Hindlimb muscle (tissue), 1 donor: ENCODE results near the gene C16orf86. TPM values are rescaled to one million over a fixed set of nuclear protein-coding genes. Genes with fewer than 3 reads are reported as not detected.

Source experiments
- DNase-seq: peaks from one replicate; pipeline ENCODE4 v3.0.0-alpha.2; 2013
- polyA plus RNA-seq: library from polyadenylated mRNA; unstranded; fragments of 120-200 nt; gene quantifications from one replicate; pipeline ENCODE4 v1.2.1, GENCODE V29; 2013; ENCODE audit not compliant: insufficient read length

The C16orf86 gene
- polyA plus RNA-seq, 1 donor = 2.6 TPM

DNA sequence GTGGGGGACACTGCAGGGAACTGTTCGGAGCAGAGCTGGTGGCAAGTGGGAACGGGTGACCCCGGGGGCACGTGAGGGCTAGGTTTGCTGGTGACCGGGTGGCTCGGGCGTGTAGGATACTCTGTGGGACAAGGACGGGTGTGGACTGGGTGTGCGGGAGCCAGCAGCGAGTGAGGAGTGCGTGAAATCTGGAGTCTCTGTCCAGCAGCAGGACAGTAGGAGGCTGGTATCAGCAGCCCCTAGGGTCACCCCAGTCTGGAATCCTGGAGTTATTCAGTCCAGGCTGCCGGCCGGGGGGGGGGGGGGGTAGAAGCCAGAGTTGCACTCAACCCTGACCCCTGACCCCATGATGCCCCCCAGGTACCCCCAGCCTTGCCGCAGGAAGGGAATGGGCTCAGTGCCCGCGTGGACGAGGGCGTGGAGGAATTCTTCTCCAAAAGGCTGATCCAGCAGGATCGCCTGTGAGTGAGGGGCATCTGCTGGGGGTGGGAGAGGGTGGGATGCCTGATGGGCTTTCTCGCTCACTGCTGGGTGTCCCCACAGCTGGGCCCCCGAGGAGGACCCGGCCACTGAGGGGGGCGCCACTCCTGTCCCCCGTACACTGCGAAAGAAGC lies 12.7 kb upstream of the C16orf86 start:
- DNase-seq = no peak

DNA sequence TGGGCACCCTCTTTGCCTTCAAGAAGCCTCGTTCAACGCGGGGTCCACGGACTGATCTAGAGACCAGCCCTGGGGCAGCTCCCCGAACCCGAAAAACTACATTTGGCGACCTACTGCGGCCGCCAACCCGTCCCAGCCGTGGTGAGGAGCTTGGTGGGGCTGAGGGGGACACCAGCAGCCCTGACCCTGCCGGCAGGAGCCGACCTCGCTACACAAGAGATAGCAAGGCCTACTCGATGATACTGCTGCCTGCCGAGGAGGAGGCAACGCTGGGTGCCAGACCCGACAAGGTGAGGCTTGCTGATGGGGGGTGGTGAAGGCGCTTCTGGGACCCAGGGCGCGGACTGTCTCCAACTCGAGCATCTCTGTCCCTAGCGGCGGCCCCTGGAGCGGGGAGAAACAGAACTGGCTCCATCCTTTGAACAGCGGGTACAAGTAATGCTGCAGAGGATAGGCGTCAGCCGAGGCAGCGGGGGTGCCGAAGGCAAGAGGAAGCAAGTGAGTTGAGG lies 12.2 kb upstream of the C16orf86 start:
- no peak for DNase-seq

DNA sequence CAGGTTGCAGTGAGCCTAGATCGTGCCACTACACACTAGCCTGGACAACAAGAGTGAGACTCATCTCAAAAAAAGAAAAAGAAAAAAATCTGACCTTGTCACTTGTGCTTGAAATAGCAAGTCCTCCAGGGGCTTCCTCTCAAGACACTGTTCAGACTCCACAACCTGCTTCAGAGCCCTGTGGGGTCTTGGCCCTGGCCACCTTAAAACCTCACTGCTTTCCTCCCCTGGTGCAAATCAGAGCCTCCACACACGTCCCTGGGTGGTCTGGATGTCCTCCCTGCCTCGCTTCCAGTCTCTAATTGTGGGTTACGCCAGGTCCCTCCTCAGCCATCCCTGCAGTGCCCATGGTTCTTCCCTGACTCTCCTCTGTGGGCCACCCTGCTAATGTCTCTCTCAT lies 11.3 kb upstream of the C16orf86 start:
- DNase-seq = no peak

DNA sequence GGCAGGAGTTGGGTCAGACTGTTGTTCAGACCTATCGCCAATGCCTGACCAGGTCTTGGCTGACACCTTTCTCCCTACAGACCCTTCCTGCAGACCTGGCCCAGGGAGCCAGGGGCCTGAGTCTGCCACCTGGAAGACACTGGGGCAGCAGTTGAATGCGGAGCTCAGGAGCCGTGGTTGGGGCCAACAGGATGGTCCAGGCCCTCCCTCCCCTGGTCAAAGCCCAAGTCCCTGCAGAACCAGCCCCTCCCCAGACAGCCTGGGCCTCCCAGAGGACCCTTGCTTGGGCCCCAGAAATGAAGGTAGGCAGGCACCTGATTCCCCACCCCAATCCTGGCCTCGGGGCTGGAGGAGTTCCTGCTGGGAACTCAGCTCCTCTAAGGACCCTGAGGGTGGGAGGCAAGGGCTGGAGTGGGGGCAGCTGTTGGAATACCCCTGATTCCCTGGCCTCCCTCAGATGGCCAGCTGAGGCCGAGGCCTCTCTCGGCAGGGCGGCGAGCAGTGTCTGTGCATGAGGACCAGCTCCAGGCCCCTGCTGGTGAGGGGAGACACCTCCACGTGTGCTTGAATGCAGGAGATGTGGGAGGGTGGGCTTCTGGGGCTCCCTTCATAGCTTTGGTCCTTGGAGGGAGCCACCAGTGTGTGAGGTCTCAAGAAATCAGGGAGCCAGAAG lies 10.1 kb upstream of the C16orf86 start:
- no peak for DNase-seq

DNA sequence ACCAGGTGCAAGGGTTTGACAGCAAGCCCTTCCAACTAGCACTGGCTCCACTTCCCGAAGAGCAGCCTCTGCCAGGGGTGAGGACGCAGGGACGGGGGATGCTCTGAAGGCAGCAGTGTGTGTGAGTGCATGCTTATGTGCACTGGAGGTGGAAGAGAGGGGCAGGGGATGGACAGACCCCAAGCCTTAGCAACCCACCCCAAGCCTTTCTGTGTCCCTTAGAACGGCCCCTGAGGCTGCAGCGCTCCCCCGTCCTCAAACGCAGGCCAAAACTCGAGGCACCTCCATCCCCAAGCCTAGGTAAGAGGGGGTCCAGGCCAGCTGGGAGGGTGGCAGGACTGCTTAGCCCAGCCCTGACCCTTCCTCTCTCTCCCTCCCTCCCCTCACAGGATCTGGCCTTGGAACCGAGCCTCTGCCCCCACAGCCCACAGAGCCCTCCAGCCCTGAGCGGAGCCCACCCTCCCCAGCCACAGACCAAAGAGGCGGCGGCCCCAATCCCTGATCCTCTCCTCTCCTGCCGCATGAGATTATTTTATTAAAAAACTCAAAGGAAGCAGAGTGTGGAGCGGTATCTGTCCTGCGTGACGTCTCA lies 9.5 kb upstream of the C16orf86 start:
- DNase-seq = no peak

DNA sequence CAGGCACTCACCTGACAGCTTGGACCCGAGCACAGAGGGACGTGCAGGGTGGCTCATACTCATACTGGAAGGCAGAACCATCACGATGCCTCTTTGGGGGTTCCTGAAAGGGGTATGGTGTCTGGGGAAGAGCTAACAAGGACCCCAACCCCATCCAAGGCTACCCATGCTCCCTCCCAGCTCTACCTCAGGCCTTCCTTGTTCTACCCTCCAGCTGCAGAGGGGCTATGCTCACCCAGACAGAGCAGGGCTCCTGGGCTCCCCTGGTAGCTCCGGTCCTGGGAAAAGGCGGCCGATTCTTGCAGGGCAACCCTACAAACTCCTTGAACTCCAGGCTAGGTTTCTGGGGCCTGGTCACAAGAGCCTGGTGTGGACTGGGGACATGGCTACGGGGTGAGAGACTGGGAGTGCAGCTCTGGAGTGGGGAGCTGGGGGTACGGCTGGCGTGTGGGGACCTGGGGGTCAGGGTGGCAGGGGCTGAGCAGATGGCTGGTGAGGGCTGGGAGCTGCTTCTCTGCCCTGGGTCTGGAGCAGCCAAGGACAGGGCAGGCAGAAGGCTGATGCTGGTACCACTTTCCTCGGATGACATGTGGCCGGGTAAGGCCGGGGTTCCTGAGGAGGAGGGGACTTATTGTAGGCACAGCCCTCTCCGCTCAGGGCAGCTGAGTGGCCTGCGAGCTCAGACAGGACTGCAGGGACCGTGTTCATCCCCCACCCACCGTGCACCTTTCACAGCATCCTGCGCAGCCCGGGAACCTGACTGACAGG lies 8.7 kb upstream of the C16orf86 start:
- no peak for DNase-seq

DNA sequence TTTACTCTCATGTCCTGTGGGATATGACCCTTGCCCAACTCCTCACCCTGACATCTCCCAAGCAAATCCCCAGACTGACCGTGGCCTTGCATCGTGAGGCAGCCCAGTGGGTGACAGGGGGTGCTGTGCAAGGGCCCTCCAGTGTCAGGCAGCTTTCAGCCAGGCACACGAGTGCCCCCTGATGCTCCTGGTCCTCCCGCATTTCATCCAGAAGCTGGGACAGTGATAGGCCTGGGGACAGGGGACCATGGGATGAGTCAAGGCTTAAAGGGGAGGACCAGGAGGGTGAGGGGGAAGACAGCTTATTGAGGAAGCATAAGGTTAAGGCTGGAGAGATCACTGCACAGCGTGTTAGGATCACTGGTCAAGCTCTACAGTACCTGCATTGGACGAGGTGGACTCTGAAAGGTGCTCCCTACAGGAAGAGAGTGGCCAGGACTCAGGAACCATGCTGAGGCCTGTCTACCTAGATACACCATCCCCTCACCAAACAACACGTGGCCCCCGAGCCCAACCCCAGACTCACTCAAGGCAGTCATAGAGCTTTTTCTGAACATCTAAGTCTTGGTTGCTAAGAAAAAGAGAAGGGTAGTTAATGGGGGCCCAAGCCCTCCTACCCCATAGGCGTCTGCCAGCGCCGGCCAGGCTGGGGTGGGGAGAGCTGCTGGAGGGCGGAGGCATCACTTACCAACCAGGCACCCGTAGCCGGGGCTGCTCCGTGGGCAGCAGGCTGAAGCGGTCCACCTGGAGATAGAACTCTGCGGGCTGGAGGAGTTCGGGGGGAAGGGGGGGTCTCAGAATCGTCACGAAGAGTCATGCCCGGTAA lies 7.6 kb upstream of the C16orf86 start:
- DNase-seq = no peak

DNA sequence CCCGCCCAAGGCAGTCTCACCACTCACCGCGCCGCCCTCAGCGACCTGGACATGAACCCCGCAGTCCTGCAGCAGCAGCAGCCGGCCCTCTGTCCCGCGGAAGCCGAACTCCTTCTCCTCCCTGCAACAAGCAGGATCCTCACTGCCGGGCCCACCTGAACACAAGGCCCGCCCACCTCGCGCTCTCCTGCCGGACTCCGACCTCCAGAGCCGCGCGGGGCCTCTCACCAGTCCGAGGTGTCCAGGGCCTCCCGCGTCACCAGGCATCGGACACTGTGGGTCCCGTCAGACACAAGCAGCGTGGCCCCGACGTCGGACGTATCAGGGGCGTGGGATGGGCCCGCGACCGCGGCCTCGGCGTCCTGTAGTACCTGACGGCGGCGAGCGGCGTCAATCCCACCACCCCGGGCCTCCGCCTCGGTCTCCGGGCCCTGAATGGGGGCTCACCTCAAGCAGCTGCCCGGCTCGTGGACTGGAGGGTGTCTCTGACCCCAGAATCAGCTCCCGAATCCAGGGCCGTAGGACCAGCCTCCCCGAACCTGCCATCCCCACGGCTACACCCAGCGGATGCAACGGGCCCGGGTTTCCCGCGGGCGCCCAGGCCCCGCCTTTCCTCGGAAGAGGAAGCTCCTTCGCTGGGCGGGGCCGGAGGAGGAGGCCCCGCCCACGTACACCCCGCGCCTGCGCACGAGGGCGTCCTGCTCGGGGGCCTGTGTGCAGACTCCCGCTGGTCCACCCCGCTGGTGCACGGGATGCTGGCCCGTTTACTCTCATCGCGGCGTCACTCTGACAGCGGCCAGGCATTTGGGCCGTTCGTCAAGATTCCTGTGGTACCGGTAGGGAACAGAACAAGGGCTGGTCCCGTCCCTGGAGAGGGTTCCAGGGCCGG lies 6.7 kb upstream of the C16orf86 start, which contains the start of gene ACD:
Gene ACD, minus strand, starts transcription at position 586 of the 889 bp plus-strand sequence. Its CDS starts 40 bp downstream, at position 546.
- peak; percentile 96 for DNase-seq

DNA sequence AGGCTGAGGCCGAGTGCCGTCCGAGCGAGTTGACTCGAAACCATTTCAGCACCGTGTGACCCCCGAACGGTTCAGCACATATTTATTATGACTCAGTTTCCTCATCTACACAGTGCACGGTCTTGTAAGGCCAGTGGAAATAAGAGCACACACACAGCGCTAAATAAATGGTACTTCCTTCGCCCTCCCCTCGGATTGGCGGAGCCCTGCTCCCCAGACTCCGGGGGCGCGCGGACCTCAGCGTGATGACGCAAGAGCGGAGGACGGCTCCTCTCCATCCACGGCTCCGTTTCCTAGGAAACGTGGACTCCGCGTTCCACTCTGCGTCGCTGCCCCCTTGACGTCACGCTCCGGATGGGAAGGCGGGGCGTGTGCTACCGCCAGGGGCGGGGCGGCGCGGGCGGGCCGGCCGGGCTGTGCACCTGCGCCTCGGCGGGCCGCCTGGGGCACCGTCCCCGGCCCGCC lies 6.0 kb upstream of the C16orf86 start, which contains the start of gene PARD6A:
Gene PARD6A, plus strand, starts transcription at position 397 of the 465 bp plus-strand sequence. CDS start 79 bp downstream, outside the sequence.
- peak; percentile 98 for DNase-seq

DNA sequence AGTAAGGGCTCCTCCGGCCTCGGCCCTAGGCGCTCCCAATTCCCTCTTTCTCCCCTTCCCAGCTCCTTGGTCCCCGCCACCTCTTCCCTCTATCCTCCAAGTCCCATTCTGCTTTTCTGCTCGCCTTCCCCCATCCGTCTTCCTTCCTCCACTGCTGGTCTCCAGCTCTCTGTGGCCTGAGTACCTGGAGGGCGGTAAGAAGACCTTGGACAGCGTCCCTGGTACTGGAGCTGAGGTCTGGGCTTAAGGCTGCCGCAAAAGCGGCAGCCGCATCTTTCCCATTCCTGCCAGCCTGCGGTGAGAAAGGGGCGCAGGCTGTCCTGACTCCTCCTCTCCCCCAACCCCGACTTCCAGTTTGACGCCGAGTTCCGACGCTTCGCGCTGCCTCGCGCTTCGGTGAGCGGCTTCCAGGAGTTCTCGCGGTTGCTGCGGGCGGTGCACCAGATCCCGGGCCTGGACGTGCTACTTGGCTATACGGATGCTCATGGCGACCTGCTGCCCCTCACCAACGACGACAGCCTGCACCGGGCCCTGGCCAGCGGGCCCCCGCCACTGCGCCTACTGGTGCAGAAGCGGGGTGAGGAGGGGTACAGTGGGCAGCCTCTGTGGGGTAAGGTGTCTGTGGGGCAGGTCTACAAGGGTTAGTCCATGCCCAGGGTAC lies 5.4 kb upstream of the C16orf86 start:
- peak; percentile 56 for DNase-seq

DNA sequence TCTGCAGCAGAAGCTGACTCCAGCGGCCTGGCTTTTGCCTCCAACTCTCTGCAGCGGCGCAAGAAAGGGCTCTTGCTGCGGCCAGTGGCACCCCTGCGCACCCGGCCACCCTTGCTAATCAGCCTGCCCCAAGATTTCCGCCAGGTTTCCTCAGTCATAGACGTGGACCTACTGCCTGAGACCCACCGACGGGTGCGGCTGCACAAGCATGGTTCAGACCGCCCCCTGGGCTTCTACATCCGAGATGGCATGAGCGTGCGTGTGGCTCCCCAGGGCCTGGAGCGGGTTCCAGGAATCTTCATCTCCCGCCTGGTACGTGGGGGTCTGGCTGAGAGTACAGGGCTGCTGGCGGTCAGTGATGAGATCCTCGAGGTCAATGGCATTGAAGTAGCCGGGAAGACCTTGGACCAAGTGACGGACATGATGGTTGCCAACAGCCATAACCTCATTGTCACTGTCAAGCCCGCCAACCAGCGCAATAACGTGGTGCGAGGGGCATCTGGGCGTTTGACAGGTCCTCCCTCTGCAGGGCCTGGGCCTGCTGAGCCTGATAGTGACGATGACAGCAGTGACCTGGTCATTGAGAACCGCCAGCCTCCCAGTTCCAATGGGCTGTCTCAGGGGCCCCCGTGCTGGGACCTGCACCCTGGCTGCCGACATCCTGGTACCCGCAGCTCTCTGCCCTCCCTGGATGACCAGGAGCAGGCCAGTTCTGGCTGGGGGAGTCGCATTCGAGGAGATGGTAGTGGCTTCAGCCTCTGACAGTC lies 4.5 kb upstream of the C16orf86 start:
- no peak for DNase-seq

DNA sequence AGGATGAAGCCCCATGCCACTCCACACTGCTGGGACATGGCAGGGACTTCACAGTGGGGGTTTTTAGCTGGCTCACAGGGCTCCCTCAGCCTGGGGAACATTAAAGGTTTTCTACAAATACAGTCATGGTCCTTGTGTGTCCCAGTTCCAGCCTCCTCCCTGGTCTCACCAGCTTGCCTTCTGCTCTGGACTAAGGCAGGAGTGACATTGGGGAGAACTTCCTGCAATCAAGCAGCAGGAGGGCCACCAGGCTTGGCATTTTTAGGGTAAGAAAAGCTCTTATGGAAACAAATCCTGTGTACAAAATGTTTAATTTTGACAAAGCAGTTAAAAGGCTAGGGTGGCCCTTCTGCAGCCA lies 4.0 kb upstream of the C16orf86 start:
- DNase-seq = no peak

DNA sequence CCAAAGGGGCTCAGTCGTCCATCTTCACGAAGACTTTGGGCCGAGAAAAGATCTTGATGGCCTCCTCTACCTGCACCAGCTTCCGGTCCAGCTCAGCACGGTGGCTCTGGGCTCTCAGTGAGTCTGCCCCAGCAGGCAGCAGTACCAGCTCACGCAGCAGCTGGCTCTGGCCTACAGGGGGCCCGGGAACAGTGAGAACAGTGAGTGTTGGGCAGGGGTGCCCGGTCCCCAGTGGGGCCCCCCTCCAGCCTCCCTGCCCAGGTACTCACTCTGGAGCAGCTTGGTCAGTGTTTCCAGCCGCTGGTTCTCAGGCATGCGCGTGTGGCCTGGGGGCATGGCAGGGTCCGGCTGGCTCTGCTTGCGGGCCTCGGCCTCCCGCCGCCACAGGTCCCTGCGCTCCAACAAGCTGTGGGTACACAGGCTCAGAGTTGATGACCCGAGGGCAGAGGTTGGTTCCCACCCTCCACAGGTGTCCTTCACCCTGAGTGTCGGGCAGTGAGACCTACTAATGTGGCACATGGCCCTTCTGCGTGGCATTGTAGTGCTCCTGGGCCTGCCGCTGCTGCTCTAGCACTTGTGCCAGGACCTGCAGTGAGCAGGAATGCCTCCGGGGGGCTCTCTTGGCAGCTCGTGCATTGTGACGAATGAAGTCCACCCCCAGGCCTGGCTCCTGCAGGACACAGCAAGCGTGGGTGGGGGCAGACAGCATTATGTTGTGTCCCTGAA lies 3.3 kb upstream of the C16orf86 start:
- no peak for DNase-seq

DNA sequence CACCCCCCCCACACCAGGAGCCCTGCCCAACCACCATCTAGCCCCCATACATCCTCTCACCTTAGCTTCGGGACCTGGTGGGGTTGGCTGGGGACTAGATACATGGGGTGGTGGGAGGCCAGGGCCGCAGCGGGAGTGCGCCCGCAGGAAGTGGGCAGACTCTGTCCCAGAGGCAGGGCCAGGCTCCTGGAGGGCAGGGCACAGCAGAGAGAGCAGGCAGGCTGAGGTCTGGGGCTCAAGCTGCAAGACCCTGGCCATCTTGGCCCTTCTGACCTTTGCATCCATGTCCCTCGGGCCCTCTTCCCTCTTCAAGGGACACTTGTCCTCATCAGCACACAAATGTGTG lies 2.8 kb upstream of the C16orf86 start:
- no peak for DNase-seq

DNA sequence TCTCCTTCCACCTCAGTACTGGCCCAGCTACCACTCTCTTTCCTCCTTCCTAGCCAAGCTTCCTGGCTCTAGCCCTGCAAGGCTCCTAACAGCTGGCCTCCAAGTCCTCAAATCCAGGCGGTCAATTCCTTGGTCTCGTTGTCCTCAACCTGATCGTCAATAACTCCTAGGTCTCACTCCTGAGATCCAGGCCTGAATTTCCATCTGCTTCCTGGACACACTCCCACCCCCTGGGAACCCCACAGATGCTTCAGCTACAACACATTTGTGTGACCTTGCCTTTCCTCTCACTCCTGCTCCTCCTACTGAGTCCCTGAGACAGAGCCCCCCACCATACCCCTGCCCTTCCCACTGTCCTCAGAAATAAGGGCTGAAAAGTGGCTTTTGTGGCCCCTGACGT lies 2.4 kb upstream of the C16orf86 start:
- no peak for DNase-seq

DNA sequence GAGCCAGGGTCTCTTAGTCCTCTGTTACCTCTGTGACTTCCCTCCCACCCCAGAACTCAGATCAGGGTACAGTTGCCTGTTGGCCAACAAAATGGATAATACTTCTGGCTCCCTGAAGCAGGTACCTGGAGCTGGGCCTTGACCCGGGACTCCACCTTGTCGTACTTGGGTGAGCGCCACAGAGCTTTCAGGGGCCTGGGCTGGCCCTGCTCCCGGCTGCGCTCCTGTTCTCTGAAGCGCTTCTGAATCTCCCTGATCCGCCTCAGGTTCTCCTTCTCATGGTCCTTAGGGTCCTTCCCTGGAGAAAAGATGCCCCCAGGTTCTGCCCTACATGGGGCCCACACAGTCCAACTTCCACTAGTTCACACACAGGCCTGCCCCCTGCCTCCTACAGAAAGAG lies 1.7 kb upstream of the C16orf86 start:
- no peak for DNase-seq

DNA sequence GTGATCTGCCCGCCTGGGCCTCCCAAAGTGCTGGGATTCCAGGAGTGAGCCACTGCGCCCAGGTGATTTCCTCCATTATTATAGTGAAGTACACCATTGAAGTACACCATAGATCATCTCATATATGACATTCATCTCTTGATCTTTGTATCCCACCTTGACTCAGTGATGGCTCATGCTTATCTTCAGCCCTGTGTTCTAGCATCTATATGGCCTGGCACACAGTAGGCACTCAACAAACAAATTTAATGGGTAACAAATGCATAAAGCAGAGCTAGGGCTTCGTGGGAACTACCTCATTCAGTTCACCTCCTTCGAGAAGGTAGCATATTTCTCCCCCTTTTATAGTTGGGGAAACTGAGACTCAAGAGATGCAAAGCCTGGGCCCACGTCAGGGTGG lies 1.0 kb upstream of the C16orf86 start:
- no peak for DNase-seq

DNA sequence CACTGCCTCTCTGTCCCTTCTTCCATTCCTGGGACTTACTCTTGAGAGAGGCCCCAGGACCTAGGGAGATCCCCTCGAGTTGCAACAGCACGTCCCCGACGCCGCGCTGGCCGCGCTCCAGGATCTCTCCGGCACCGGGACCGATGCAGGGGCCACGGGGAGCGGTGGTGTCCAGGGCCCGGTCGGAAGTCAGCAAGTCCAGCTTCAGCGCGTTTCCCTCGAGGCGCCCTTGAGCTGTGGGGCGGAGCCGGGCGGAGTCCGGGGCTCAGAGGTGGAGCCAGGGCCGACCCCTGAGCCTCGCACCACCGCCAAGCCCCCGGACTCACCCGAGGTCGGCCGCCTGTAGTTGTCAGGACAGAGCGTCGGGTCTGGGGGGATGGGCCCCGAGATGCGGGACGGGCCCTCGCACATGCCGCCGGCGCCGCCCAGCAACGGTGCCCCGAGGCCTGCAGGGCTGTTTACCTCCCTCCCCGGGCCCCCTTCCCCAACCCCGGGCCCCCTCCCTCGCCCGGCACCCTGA lies 522 bp upstream of the C16orf86 start:
- no peak for DNase-seq

DNA sequence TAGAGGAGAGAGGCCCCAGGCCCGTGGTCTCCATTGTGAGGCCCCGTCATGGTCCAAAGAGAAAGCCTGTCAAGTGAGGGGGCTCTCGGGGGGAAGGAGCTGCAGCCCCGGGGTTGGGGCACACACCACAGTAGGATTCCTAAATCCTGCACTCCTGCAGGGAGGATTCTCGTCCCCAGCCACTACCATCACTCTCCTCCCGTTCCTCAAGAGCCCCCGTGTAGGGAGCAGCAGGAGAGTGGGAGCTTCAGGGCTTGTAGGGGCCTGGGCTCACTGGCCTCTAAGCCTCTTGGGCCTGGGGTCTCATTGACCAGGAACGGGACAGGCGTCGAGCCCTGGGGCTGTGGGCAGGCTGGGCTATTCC lies 821 bp downstream of the C16orf86 start:
- DNase-seq = no peak
